NCI-H2107 (cell line): ENCODE data around the gene ZNF341.

Source experiments
- DNase-seq: peaks from one replicate; lab custom pipeline; 2025; lab: John Stamatoyannopoulos, UW

The ZNF341 gene

DNA sequence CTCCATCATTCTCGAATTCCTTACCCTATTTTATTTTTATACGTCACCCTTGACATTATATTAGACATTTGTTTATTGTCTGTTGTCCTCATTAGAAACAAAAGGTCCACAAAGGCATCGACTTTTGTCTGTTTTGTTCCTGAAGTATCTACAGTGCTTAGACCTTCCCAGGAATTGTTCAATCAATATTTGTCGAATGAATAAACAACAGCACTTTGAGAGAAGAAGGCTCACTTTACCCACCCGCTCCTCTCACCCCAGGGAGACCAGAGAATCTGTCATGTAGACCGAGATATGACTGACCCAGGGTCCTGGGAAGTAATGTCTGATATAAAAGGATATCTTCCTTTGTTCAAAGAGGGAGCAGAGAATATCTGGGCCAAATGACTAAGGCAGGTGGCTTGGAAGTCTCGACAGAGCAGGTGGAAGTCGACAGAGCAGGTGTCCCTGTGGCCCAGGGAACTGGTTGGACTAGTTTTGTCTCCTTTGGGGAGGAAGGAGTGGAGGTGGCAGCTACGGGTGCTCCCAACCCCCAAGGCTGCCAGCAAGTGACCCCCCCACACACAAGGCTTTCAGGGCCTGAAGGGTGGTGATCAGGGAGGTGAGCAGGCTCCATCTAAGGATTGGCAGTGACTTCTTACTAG lies 64.6 kb downstream of the ZNF341 start:
- DNase-seq = no peak

DNA sequence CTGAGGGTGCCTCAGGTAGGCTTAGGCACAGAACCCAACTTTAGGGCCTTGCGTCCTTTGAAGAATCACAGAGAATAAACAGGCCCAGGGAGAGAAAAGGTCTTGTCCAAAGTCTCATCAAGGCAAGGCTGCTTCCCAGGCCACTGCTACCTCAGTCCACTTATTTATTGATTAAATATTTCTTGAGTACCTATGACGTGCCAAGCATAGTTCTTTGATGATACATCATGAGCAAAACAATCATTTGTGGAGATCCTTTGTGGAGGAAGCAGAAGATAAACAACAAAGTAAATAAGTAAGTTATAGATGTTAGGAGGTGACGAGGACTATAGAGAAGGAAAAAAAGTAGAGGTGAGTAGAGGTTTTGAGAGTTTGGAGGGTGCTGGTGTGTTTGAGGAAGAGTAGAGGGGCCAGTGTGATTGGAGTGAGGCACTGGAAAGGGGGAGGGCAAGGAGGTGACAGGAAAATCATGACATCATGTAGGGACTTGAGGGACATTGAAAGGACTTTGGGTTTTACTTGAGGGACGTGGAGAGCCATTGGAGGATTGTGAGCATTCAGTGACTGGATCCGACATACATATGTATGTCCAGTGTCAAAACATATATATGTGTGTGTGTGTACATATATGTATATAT lies 65.2 kb downstream of the ZNF341 start:
- DNase-seq = no peak

DNA sequence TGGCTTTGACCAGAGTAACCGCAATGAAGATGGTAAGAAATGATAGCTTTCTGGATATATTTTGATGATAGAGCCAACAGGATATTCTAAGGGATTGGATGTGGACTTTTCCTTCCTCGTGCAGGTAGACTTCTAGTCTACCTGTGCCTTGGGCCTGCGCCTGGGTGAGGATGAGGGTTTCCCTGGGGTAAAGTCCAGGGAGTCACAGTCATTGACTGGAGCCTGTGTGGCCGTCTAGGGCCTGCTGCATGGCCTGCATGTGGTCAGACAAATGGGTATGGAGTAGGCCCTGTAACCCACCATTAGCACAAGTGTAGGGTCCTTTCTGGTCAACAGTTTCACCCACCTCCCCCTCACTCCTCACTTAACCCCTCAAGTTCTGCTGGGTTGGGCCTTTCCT lies 66.6 kb downstream of the ZNF341 start:
- DNase-seq = no peak

DNA sequence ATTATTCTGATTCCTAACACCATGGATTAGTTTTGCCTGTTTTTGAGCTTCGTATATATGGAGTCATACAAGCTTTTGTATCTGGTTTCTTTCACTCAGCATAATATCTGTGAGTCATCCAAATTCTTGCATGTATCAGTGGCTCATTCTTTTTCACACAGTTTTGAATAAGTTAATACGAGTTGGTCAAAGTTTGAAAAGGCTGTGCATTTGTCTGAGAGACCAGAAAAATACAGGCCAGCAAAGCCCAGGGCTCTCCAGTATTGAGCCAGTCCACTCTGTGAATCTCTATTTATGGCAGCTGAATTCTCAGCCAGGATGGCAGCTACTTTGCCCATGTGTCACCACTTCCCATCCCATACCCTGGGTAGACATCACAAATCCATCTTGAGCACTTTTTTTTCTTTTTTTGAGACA lies 72.1 kb downstream of the ZNF341 start:
- no peak for DNase-seq

DNA sequence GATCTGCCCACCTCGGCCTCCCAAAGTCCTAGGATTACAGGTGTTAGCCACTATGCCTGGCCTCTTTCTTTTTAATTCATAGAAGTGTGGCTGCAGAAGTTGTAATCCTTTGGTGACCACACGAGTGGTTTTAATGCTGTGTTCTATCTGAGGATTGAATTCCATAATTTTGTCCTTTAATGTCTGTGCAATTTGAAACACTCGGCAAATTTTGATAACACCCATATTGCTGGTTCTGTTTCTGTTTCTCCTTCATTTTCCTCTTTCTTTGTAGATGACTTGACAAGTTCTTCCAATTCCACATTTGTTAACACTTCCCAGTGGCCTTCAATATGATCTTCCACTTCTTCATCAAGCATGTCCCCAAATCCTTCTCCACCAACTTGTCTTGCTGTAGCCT lies 76.6 kb downstream of the ZNF341 start:
- no peak for DNase-seq

DNA sequence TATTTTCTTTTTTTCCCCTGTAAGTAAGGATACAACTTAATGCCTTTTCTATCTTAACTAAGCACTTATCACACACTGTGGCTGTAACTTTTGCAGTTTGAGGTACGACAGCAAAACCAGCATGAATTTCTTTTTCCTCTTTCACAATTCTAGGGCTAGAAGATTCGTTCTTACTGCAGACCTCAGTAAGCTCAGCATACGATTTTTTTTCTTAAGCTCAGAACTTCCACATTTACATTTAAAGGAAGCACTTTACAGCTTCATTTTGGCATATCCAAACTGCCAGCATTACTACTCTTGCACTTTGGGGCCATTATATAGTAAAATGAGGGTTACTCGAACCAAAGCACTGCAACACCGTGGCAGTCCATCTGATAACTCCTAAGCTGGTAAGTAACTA lies 78.5 kb downstream of the ZNF341 start:
- no peak for DNase-seq

DNA sequence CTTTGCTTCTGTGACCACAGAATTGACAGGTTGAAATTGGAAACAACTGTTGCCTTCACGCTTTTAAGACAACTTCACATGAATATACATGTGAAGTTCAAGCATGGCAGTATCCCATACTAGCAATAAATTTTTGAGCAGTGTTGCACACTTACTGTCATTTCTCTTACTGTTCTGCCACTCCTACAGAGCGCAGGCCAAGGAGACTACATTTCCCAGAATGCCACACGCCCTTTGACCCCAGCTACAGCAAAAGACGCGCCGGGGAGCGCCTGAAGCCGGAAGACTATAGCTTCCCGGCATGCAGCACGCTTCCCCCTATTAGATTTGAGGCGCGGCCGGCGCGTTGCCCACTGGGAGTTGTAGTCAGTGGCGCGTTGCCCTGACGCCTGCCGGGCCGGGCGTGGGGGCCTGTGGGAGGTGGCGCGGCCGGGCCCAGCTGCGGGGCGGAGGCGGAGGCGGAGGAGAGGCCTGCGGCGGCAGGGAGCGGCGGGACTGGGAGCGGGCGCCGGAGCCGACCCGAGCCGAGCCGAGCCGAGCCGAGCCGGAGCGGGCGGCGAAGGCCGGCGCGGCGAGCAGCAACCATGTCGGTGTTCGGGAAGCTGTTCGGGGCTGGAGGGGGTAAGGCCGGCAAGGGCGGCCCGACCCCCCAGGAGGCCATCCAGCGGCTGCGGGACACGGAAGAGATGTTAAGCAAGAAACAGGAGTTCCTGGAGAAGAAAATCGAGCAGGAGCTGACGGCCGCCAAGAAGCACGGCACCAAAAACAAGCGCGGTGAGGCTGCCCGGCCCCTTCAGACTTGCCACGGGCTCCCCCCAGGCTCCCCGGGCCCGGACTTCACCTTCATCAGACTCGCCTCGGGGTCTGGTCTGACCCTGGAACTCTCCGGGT lies 79.3 kb downstream of the ZNF341 start, which contains the start of gene CHMP4B:
Gene CHMP4B, plus strand, starts transcription at position 464 of the 891 bp plus-strand sequence. Its CDS starts 121 bp downstream, at position 585.
- DNase-seq = peak; percentile 92

DNA sequence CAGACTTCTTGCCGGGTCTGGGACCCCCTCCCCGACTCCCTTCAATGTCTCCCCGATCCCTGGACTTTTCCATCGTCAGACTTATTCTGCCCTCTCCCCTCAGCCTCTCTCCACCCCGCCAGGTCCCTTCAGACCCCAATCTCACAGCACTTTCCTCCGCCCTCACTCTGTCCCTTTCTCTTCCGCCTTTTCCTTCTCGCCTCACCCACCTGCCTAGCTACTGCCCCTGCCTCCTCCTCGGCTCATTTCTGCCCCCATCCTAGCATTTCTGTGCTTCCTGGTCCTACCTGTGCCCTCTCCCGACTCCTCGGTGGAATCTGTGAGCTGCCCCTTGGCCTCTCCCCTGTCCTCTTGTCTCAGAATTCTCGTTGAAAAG lies 80.0 kb downstream of the ZNF341 start:
- no peak for DNase-seq

DNA sequence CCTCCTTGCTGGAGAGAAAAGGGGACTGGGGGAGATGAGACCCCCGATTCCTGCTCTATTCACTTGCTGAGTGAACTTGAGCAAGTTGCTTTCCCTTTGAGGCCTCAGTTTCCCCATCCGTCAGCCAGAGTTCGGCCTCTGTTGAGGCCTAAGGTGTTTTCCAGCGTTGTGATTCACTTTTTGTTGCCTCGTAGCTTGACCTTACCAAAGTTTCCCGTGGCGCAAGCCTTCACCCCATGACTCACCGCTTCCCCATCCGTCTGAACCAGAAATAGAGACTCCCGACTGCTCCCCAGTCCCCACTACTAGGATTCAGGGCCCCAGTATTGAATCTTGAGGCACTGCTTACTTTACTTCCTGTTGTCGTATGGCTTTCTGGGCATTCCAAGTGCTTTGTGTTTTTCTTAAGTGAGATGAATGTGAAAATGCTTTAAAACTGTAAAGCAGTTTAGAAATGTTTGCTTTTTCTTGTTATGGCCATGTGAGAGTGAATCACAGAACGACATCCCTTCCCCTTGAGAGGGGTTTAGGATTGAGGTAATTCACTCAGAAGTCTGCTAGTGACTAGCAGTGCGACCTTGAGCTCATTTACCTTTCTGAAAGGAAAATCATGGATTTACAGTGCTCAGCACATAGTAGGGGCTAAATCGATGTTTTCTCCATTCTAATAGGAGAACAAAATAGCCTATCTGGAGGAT lies 80.5 kb downstream of the ZNF341 start:
- no peak for DNase-seq

DNA sequence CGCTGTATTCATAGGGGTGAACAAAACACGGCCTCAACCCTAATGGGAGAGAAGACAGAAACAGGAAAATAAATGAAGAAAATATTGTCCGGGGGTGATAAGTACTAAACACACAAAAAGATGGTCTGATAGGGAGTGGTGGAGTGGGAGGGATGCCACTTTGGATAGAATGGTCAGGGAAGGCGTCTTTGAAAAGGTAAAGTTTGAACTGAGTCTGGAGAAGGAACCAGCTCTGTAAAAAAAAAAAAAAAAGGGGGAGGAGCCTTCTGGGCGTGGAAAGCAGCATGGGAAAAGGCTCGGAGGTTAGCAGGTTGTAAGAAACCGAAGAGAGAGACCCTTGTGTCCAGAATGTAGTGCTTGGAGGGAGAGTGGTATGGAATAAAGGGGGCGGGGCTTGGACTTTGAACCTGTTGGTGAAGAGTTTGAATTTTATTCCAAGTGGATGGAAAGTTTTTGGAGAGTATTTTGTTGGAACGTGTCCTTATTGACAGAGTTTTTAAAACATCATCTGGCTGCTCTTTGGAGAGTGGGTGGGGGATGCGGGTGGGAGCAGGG lies 81.2 kb downstream of the ZNF341 start:
- DNase-seq = no peak

DNA sequence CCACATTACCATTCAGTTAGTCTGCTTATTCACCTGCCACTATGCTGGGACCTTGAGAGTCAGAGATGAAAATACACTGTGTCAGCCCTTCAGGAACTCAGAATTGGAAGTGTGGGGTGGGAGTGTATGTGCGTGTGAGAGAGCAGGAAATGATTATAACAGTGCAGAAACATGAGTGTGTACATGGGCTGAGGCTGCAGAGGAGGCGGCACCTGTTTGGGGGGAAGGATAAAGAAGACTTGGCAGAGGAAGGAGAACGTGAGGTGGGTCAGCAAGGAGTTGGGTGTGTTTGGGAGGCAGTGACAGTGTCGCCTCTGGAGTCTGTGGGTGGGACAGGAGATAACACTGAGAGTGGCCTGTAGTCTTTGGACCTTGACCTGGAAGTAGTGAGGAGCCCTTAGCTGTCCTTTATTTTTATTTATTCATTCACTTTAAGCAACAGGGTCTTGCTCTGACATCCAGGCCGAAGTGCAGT lies 82.5 kb downstream of the ZNF341 start:
- DNase-seq = no peak

DNA sequence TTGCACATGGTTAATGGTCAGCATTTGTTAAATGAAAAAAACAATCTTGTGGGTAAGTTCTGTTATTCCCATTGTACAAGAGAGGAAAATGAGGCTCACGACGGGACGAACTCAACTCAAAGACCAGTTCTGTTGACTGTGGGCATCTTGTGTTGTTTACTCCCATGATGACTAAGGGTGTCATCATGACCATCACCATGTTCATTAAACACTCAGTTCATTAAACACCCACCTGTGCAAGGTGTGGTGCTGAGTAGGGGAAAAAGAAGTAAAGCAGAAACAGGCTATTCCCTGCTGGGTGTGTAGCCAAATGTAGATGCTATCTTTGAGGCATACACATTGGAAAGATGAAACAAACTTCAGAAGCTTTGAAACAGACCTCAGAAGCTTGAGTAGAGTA lies 83.9 kb downstream of the ZNF341 start:
- no peak for DNase-seq

DNA sequence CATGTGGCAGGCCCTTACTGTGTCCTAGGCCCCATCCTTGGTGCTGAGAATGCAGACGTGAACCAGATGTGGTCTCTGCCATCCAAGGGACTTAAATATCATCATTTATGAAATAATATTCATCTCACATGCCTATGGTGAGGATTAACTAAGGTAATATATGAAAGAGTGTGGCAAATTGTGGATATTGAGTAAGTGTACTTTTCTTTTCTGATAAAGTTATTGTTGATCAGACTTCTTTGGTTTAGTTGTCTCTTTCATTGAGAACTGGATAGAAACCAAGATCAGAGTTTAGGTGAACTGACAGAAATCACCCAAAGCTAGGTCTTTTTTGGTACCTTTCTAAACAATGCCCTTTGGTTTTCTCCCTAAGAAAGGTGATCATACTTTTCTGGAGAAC lies 84.4 kb downstream of the ZNF341 start:
- no peak for DNase-seq

DNA sequence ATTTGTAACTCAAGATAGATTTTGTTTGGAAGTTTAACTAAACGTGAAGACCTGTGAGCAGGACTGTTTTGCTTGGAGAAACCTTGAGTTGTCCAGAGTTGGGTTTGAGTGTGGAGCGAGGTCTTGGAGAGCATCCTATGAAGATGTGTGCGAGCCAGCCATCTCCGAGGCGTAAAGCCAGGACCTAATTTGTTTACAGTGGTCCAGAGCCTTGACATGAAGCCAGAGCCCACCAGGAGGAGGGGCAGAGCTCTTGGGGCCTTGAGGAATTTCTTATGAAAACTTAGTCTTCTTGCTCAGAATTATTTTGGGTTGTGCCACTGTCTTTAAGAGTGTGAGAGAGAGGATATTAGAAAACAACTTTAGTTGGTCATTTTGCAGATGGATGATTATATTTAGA lies 85.6 kb downstream of the ZNF341 start:
- DNase-seq = no peak

DNA sequence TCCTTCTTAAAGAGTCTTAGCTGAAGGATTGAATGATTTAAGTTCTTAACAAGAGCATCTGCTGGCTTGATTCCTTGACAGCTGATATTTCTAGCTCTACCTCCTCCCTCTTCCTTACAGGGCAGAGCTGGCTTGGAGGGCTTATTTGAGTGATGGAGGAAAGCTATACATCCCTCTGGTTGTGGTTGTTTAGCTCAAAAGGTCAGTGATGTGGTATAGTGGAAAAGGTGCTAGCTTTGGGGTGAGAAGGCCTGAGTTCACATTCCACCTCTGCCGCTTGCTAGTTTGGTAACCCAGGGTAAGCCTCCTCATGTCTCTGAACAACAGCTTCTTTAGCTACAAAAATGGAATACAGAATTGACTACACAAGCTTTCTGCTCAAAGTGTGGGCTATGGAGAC lies 87.7 kb downstream of the ZNF341 start:
- DNase-seq = no peak

DNA sequence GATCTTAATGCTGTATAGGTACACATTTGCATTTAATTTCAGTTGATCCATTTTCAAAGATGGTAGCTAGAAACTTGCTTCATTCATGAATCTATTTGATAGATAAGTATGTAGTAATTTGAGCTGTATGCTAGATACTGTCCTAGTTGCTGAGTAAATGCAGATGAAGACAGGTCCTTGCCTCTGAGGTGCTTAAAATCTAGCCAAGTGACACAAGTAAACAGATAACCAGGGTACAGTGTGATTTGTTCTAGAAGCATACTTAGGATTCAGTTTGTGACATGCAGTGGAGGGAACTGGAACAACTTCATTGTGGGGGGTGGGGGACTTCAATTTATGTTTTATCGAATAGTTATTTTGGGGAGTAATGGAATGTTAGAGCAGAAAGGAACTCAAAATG lies 88.6 kb downstream of the ZNF341 start:
- DNase-seq = no peak

DNA sequence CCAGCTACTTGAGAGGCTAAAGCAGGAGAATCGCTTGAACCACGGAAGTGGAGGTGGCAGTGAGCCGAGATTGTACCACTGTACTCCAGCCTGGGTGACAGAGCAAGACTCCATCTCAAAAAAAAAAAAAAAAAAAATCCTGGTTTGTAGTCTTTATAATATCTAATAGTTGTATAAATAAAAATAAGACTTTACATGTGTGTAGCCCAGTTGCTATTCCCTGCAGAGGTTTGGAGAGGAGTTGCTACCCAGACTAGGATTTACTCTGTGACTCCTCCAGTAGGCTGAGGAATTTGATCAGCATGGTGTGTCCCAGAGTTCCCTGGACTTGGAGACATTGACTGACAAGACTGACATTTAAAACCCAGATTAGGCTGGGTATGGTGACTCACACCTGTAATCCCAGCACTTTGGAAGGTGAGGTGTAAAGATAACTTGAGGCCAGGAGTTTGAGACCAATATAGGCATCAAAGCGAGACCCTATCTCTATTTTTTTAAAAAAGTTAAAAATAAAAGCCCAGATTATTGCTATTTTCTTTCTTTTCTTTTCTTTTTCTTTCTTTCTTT lies 89.6 kb downstream of the ZNF341 start:
- DNase-seq = no peak

DNA sequence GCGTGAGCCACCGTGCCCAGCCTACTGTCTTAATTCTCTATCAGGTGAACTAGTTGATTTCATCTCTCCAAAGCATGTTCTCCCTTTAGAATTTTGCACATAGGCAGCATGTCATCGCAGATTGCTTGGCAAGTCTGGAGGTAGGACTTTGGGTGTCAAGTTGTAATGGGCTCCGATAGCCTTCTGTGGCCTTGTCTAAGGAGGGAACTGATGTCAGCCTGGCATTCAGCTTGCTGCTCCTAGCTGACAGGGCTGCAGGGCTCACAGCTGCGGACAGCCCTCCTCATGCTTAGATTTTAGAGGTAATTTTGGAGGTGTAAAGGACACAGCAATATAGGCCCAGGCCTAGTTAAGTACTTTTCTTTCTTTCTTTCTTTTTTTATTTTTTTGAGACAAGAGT lies 90.6 kb downstream of the ZNF341 start:
- DNase-seq = no peak

DNA sequence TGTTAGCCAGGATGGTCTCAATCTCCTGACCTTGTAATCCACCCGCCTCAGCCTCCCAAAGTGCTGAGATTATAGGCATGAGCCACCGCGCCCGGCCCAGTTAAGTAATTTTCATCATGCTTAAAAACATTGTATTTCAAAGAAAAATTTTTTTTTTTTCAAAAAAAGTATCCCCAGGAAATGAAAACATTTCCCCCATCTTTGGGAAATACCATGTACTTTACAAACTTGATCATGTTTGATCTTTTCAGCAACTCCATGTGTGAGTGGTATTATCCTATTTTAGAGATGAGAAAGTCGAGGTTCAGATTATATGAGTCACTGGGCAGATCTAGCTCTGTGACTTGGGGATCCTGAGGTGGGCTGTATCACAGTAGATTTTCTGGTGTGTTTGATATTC lies 91.2 kb downstream of the ZNF341 start:
- DNase-seq = no peak

DNA sequence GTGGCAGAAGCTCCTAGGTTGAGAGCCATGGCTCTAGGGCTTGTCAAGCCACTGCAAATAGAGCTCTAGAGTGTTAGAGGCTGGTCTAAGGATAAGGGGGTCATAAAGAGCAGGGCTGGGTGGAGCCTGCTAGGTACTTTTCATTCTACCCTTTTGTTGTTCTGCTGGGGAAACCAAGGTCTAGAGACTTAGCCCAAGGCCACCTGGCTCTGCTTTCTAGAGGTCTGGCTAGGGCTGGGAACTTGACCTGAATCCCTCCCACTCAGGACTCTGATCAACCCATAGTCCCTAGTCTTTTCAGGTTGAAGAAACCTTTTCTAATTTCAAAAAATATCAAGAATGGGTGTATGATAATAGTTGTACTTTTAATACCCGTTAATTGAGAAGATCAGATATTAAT lies 93.1 kb downstream of the ZNF341 start:
- no peak for DNase-seq
